ENCODE data around the gene XCL2.

GRCh38 chr1:168521401-168522000, 22.3 kb downstream of the XCL2 start:
- TF ChIP-seq POLR2A (IDR thresholded peaks at IDR 0.05; ENCODE audit: low read depth, low read length) = no peak
- TF ChIP-seq PAX5 (IDR thresholded peaks at IDR 0.05; ENCODE audit: insufficient read depth, low read length, severe bottlenecking) = no peak
- no peak for TF ChIP-seq POLR2AphosphoS5 (IDR thresholded peaks at IDR 0.05; ENCODE audit: low read depth, low read length)
